ENCODE measurements around the gene PADI2. TPM values are rescaled to one million over a fixed set of nuclear protein-coding genes. Genes with fewer than 3 reads are reported as not detected.

PADI2 gene
- total RNA-seq, 1 donor: under 0.01 TPM

- Histone ChIP-seq H3K4me2 (ENCODE audit: insufficient read depth, low read length) (no peak overlapping the region), H3K27me3 (ENCODE audit: insufficient read depth, low read length) (peaks cover 2% of the 10 kb centered on the region), H3K36me3 (ENCODE audit: insufficient read depth, low read length) (no peaks in the 10 kb centered on the region), H3K9me3 (ENCODE audit: low read depth, low read length) (no peaks in the 10 kb centered on the region), H3K27ac (ENCODE audit: low read depth, low read length) (no peak overlapping the region), H3K79me2 (ENCODE audit: insufficient read depth, low read length) (no peaks in the 10 kb centered on the region), H2AFZ (ENCODE audit: low read length) (peak overlapping the region; percentile 68), H3K4me1 (ENCODE audit: insufficient read depth, low read length) (peaks cover 12% of the 10 kb centered on the region), H3K4me3 (ENCODE audit: insufficient read depth, low read length) (no peak overlapping the region), H4K20me1 (ENCODE audit: insufficient read depth, low read length) (no peaks in the 10 kb centered on the region)
- no peak for DNase-seq (ENCODE audit: insufficient read length, low spot score, missing footprints)
- TF ChIP-seq CTCF (IDR thresholded peaks at IDR 0.05; ENCODE audit: extremely low read depth, low read depth, low read length): no peak
Observed at GRCh38 chr1:17060306-17060749, 58.9 kb downstream of the PADI2 start.

GRCh38 chr1:17059391-17060305, 59.6 kb downstream of the PADI2 start:
- Histone ChIP-seq H3K36me3 (ENCODE audit: insufficient read depth, low read length) (no peaks in the 10 kb centered on the region), H3K4me3 (ENCODE audit: insufficient read depth, low read length) (no peak overlapping the region), H3K79me2 (ENCODE audit: insufficient read depth, low read length) (no peaks in the 10 kb centered on the region), H3K27me3 (ENCODE audit: insufficient read depth, low read length) (peaks cover 2% of the 10 kb centered on the region), H4K20me1 (ENCODE audit: insufficient read depth, low read length) (no peaks in the 10 kb centered on the region), H3K4me2 (ENCODE audit: insufficient read depth, low read length) (no peak overlapping the region), H2AFZ (ENCODE audit: low read length) (peak overlapping the region; percentile 68), H3K27ac (ENCODE audit: low read depth, low read length) (no peak overlapping the region), H3K4me1 (ENCODE audit: insufficient read depth, low read length) (peaks cover 12% of the 10 kb centered on the region), H3K9me3 (ENCODE audit: low read depth, low read length) (no peaks in the 10 kb centered on the region)
- TF ChIP-seq CTCF (IDR thresholded peaks at IDR 0.05; ENCODE audit: extremely low read depth, low read depth, low read length): peak; percentile 95
- DNase-seq (ENCODE audit: insufficient read length, low spot score, missing footprints): peak; percentile 87

GRCh38 chr1:17056551-17056950, 62.7 kb downstream of the PADI2 start:
- Histone ChIP-seq H3K4me1 (ENCODE audit: insufficient read depth, low read length) (peaks cover 19% of the 10 kb centered on the region), H3K4me2 (ENCODE audit: insufficient read depth, low read length) (no peak overlapping the region), H3K27ac (ENCODE audit: low read depth, low read length) (no peak overlapping the region), H4K20me1 (ENCODE audit: insufficient read depth, low read length) (peaks cover 10% of the 10 kb centered on the region), H3K79me2 (ENCODE audit: insufficient read depth, low read length) (peaks cover 23% of the 10 kb centered on the region), H2AFZ (ENCODE audit: low read length) (no peak overlapping the region), H3K4me3 (ENCODE audit: insufficient read depth, low read length) (no peak overlapping the region), H3K9me3 (ENCODE audit: low read depth, low read length) (no peaks in the 10 kb centered on the region), H3K36me3 (ENCODE audit: insufficient read depth, low read length) (peaks cover 5% of the 10 kb centered on the region), H3K27me3 (ENCODE audit: insufficient read depth, low read length) (peaks cover 2% of the 10 kb centered on the region)
- no peak for DNase-seq (ENCODE audit: insufficient read length, low spot score, missing footprints)
- no peak for TF ChIP-seq CTCF (IDR thresholded peaks at IDR 0.05; ENCODE audit: extremely low read depth, low read depth, low read length)

- Histone ChIP-seq H2AFZ (ENCODE audit: low read length) (no peak overlapping the region), H3K79me2 (ENCODE audit: insufficient read depth, low read length) (peaks cover 31% of the 10 kb centered on the region), H3K4me2 (ENCODE audit: insufficient read depth, low read length) (no peak overlapping the region), H3K4me3 (ENCODE audit: insufficient read depth, low read length) (no peak overlapping the region), H3K36me3 (ENCODE audit: insufficient read depth, low read length) (peaks cover 8% of the 10 kb centered on the region), H4K20me1 (ENCODE audit: insufficient read depth, low read length) (peaks cover 14% of the 10 kb centered on the region), H3K27me3 (ENCODE audit: insufficient read depth, low read length) (peaks cover 2% of the 10 kb centered on the region), H3K4me1 (ENCODE audit: insufficient read depth, low read length) (peaks cover 19% of the 10 kb centered on the region), H3K9me3 (ENCODE audit: low read depth, low read length) (no peaks in the 10 kb centered on the region), H3K27ac (ENCODE audit: low read depth, low read length) (no peak overlapping the region)
- DNase-seq (ENCODE audit: insufficient read length, low spot score, missing footprints): no peak
- TF ChIP-seq CTCF (IDR thresholded peaks at IDR 0.05; ENCODE audit: extremely low read depth, low read depth, low read length): no peak
Observed at GRCh38 chr1:17055801-17056200, 63.5 kb downstream of the PADI2 start.

Data from osteoblast (primary cell).